Measurements from ENCODE around the gene ATG9B.
"Not testable (repeated sequence)": the region's sequence is repeated elsewhere in the genome, so short reads cannot be mapped to it uniquely, and the experiment has no call there.

GRCh38 chr7:151026771-151027727 is 2.8 kb upstream of the ATG9B start:
- TF ChIP-seq CTCF (IDR thresholded peaks at IDR 0.05); EZH2 (IDR thresholded peaks at IDR 0.05; ENCODE audit: borderline replicate concordance, insufficient read depth, low read depth, low read length, poor library complexity, severe bottlenecking): not testable (repeated sequence)
